ENCODE results near the gene TRMT112.

The TRMT112 gene

DNA sequence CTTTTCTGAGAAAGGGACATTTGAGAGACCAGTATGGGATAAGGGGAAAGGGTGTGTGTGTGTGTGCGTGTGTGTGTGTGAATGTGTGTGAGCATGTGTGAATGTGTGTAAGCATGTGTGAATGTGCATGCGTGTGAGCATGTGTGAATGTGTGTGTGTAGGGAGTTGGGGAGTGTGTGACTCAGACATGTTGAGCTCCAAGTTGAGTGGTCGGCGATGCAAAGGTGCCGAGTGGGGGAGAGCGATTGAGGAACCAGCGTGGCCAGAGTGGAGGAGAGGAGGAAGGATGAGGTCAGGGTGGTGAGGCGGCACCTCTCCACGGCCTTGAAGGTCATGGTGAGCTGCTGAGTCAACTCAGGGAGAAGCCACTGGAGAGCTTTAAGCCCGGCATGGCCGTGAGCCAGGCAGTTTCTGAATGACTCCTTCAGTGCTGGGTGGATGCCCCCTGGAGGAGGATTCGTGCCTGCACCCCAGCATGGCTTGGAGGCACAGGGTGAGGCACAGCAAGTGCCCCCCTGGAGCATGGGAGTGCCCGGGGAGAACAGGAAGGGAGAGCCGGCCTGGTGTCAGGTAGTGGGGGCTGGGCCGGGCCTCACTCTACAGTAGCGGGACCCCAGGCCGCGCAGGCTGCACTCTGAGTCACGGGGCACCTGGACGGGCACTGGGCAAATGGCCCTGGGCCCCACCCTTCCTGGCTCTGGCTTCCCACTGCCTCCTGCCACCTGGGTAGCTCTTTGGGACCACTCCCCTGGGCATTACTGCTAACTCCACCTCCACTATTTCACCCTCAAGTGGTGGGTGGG is 14.4 kb upstream of the TRMT112 start:
- TF ChIP-seq FOXP2 (optimal IDR thresholded peaks at IDR 0.05; ENCODE audit: borderline replicate concordance, extremely low read depth, extremely low read length, insufficient read depth) = no peak
- TF ChIP-seq POLR2AphosphoS5 (IDR thresholded peaks at IDR 0.05; ENCODE audit: low read depth, low read length) = no peak
- TF ChIP-seq, protein P1, sequence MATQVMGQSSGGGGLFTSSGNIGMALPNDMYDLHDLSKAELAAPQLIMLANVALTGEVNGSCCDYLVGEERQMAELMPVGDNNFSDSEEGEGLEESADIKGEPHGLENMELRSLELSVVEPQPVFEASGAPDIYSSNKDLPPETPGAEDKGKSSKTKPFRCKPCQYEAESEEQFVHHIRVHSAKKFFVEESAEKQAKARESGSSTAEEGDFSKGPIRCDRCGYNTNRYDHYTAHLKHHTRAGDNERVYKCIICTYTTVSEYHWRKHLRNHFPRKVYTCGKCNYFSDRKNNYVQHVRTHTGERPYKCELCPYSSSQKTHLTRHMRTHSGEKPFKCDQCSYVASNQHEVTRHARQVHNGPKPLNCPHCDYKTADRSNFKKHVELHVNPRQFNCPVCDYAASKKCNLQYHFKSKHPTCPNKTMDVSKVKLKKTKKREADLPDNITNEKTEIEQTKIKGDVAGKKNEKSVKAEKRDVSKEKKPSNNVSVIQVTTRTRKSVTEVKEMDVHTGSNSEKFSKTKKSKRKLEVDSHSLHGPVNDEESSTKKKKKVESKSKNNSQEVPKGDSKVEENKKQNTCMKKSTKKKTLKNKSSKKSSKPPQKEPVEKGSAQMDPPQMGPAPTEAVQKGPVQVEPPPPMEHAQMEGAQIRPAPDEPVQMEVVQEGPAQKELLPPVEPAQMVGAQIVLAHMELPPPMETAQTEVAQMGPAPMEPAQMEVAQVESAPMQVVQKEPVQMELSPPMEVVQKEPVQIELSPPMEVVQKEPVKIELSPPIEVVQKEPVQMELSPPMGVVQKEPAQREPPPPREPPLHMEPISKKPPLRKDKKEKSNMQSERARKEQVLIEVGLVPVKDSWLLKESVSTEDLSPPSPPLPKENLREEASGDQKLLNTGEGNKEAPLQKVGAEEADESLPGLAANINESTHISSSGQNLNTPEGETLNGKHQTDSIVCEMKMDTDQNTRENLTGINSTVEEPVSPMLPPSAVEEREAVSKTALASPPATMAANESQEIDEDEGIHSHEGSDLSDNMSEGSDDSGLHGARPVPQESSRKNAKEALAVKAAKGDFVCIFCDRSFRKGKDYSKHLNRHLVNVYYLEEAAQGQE (IDR thresholded peaks at IDR 0.05; ENCODE audit: insufficient read depth in 1 of 2, low read depth in 2 of 2, low read length in 2 of 2) = no peak
- TF ChIP-seq TAF1 (IDR thresholded peaks at IDR 0.05; ENCODE audit: borderline replicate concordance, insufficient read depth, low read length) = no peak
- no peak for TF ChIP-seq SIN3A (IDR thresholded peaks at IDR 0.05; ENCODE audit: borderline replicate concordance, insufficient read depth, low read length)

DNA sequence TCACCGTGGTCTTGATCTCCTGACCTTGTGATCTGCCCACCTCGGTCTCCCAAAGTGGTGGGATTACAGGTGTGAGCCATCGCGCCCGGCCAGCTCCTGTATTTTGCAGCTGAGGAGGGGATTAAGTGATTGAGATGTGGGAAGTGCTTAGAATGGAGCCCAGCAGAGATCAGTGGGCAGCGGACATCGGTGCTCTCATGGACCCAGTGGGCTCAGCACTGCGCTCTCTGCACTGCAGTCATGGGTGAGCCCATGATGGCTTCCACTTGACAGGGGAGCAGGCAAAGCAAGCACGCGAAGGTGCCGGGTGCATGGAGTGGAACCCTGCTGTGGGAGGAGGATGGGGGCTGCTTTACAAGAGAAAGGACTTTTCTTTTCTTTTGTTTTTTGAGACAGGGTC is 13.5 kb upstream of the TRMT112 start:
- TF ChIP-seq, protein P1 (IDR thresholded peaks at IDR 0.05; ENCODE audit: insufficient read depth in 1 of 2, low read depth in 2 of 2, low read length in 2 of 2) = no peak
- TF ChIP-seq TAF1 (IDR thresholded peaks at IDR 0.05; ENCODE audit: borderline replicate concordance, insufficient read depth, low read length) (no peak), FOXP2 (optimal IDR thresholded peaks at IDR 0.05; ENCODE audit: borderline replicate concordance, extremely low read depth, extremely low read length, insufficient read depth) (no peak), SIN3A (IDR thresholded peaks at IDR 0.05; ENCODE audit: borderline replicate concordance, insufficient read depth, low read length) (no peak), POLR2AphosphoS5 (IDR thresholded peaks at IDR 0.05; ENCODE audit: low read depth, low read length) (no peak)

DNA sequence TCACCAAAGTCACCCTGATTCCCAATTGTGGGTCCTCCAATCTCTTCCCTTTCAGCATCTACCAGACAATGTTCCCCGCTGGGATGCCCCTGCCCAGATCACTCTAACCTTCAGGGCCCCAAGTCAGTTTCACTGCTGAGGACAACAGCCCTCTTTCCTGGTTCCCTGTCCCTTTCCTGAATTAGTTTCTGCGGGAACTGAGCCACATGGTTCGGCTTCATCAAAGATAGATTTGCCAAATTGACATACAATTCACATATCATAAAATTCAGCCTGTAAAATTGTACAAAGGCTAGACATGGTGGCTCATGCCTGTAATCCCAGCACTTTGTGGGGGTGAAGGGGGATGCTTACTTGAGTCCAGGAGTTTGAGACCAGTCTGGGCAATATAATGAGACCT is 10.6 kb upstream of the TRMT112 start:
- no peak for TF ChIP-seq FOXP2 (optimal IDR thresholded peaks at IDR 0.05; ENCODE audit: borderline replicate concordance, extremely low read depth, extremely low read length, insufficient read depth)
- TF ChIP-seq, protein P1 (IDR thresholded peaks at IDR 0.05; ENCODE audit: insufficient read depth in 1 of 2, low read depth in 2 of 2, low read length in 2 of 2) = no peak
- no peak for TF ChIP-seq SIN3A (IDR thresholded peaks at IDR 0.05; ENCODE audit: borderline replicate concordance, insufficient read depth, low read length)
- TF ChIP-seq TAF1 (IDR thresholded peaks at IDR 0.05; ENCODE audit: borderline replicate concordance, insufficient read depth, low read length) = no peak
- TF ChIP-seq POLR2AphosphoS5 (IDR thresholded peaks at IDR 0.05; ENCODE audit: low read depth, low read length) = no peak

DNA sequence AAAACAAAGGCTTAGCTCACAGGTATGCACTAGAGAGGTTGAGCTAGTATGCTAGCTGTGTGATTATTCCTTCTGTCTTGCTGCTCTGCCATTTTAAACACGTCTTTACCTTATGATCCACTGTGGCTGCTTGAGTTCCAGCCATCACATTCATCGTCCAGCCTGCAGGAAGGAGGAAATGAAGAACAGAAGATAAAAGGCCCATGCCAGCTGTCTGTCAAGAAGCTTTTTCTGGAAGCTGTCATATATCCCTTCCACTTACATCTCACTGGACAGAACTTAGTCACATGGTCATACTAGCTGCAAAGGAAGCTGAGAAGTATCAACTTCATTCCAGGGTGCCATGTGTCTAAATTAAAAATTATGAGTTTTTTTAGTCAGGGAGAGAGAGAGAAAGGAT is 10.0 kb upstream of the TRMT112 start:
- TF ChIP-seq POLR2AphosphoS5 (IDR thresholded peaks at IDR 0.05; ENCODE audit: low read depth, low read length) = no peak
- no peak for TF ChIP-seq SIN3A (IDR thresholded peaks at IDR 0.05; ENCODE audit: borderline replicate concordance, insufficient read depth, low read length)
- no peak for TF ChIP-seq TAF1 (IDR thresholded peaks at IDR 0.05; ENCODE audit: borderline replicate concordance, insufficient read depth, low read length)
- TF ChIP-seq FOXP2 (optimal IDR thresholded peaks at IDR 0.05; ENCODE audit: borderline replicate concordance, extremely low read depth, extremely low read length, insufficient read depth) = no peak
- TF ChIP-seq, protein P1 (IDR thresholded peaks at IDR 0.05; ENCODE audit: insufficient read depth in 1 of 2, low read depth in 2 of 2, low read length in 2 of 2) = no peak

Measured in PFSK-1 (cell line).